HepG2 (cell line): ENCODE results near the gene GDF15. TPM values are rescaled to one million over a fixed set of nuclear protein-coding genes. Genes with fewer than 3 reads are reported as not detected.

Experiments
- FOXC1 ChIP-seq: sonication (generic); formaldehyde crosslinking; IDR thresholded peaks from 2 replicates; pipeline ENCODE4 v1.8.0; 2022; ENCODE audit warnings: mild to moderate bottlenecking, missing genetic modification reagents, borderline replicate concordance
- GABPB1 ChIP-seq: IDR thresholded peaks from 2 replicates; pipeline ENCODE4 v1.6.1; 2016; ENCODE audit warnings: mild to moderate bottlenecking, missing genetic modification reagents, moderate library complexity, missing compliant biosample characterization
- RBM39 ChIP-seq: fragments of 200-400 bp; formaldehyde crosslinking; IDR thresholded peaks from one replicate; pipeline ENCODE4 v1.6.1; 2018; ENCODE audit warnings: antibody characterized with exemption, mild to moderate bottlenecking, low read depth, low read length; ENCODE audit not compliant: poor library complexity, severe bottlenecking
- REL ChIP-seq: sonication (generic); formaldehyde crosslinking; conservative IDR thresholded peaks from 2 replicates; pipeline ENCODE4 v1.8.0; 2022; ENCODE audit warnings: mild to moderate bottlenecking, missing genetic modification reagents, moderate library complexity
- TARDBP ChIP-seq: sonication (generic); formaldehyde crosslinking; IDR thresholded peaks from 2 replicates; pipeline ENCODE4 v1.8.0; 2022; ENCODE audit warnings: mild to moderate bottlenecking, missing genetic modification reagents
- ZNF496 ChIP-seq: sonication (generic); formaldehyde crosslinking; IDR thresholded peaks from 2 replicates; pipeline ENCODE4 v1.8.1; 2023; ENCODE audit warnings: mild to moderate bottlenecking, moderate library complexity, missing genetic modification reagents; ENCODE audit not compliant: insufficient replicate concordance
- ZNF562 ChIP-seq: sonication (generic); formaldehyde crosslinking; IDR thresholded peaks from 2 replicates; pipeline ENCODE4 v1.8.0; 2022; ENCODE audit warnings: missing genetic modification reagents, borderline replicate concordance
- ZNF670 ChIP-seq: sonication (generic); formaldehyde crosslinking; IDR thresholded peaks from 2 replicates; pipeline ENCODE4 v1.8.0; 2022; ENCODE audit warnings: mild to moderate bottlenecking, missing genetic modification reagents, borderline replicate concordance
- polyA plus RNA-seq, 8 experiments: library from polyadenylated mRNA; depleted of rRNA in 3 of 8; stranded (reverse) in 7 of 8; unstranded in 1 of 8; fragments of >200 nt; fragmentation: Illumina TruSeq in 4 of 8; extraction: Trizol in 4 of 8; gene quantifications; 2 replicates each; pipeline versions ENCODE4 v1.2.1 to v1.2.3, GENCODE V29; 2011 to 2016; ENCODE audit warnings: low read depth in 4 of 8, missing spikeins in 1 of 8, mixed read lengths in 1 of 8; ENCODE audit not compliant: insufficient read depth in 1 of 8
- total RNA-seq, 5 experiments: library from RNA; depleted of rRNA; stranded (reverse); fragments of >200 nt; fragmentation: Illumina TruSeq; extraction: Trizol; gene quantifications; 2 replicates each; pipeline ENCODE4 v1.2.3, GENCODE V29; 2016; ENCODE audit warnings: low read depth in 1 of 5
- TF ChIP-seq, protein P1 (sequence below): sonication (generic); formaldehyde crosslinking; IDR thresholded peaks from 2 replicates; pipeline ENCODE4 v1.4.0; 2020; ENCODE audit warnings: missing genetic modification reagents, borderline replicate concordance
- TF ChIP-seq, protein P2 (sequence below): sonication (generic); formaldehyde crosslinking; IDR thresholded peaks from 2 replicates; pipeline ENCODE4 v1.5.0; 2020; ENCODE audit warnings: mild to moderate bottlenecking, missing genetic modification reagents
- TF ChIP-seq, protein P3 (sequence below): sonication (generic); formaldehyde crosslinking; IDR thresholded peaks from 2 replicates; pipeline ENCODE4 v1.5.0; 2020; ENCODE audit warnings: mild to moderate bottlenecking, missing genetic modification reagents, borderline replicate concordance
- TF ChIP-seq, protein P4 (sequence below): sonication (generic); formaldehyde crosslinking; IDR thresholded peaks from 2 replicates; pipeline ENCODE4 v1.5.0; 2020; ENCODE audit warnings: missing genetic modification reagents
- TF ChIP-seq, protein P5 (sequence below): sonication (generic); formaldehyde crosslinking; IDR thresholded peaks from 2 replicates; pipeline ENCODE4 v1.8.0; 2022; ENCODE audit warnings: mild to moderate bottlenecking, missing genetic modification reagents, moderate library complexity

The GDF15 gene
- total and polyA plus RNA-seq, 2 of the 13 experiments (the other 11 are each of a cell fraction or from before 2014, with no cell fraction given): 146 to 422 TPM

DNA sequence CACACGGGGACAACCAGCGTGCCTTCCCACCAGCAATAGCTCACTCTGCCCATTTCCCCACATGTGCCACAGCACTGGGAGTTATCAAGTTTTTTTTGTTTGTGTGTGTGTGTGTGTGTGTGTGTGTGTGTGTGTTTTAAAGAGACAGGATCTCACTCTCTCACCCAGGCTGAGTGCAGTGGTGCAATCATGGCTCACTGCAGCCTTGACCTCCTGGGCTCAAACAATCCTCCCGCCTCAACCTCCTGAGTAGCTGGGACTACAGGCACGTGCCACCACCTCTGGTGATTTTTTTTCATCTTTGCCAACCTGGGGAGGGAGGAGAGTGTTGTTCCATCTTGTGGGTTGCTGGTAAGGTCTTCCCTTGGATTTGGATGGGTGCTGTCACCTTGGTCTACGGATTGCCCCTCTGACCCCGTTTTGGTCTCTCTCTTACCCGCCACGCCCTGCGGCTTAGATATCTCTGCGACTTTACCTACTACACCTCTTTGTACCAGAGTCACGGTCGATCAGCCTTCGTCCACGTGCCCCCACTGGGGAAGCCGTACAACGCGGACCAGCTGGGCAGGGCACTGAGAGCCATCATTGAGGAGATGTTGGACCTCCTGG is 22.9 kb upstream of the GDF15 start (continued):
- TF ChIP-seq, protein P1, sequence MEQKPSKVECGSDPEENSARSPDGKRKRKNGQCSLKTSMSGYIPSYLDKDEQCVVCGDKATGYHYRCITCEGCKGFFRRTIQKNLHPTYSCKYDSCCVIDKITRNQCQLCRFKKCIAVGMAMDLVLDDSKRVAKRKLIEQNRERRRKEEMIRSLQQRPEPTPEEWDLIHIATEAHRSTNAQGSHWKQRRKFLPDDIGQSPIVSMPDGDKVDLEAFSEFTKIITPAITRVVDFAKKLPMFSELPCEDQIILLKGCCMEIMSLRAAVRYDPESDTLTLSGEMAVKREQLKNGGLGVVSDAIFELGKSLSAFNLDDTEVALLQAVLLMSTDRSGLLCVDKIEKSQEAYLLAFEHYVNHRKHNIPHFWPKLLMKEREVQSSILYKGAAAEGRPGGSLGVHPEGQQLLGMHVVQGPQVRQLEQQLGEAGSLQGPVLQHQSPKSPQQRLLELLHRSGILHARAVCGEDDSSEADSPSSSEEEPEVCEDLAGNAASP (CRISPR knock-in tag): peak; percentile 55; the same call in 1 of the 2 replicates
- TF ChIP-seq GABPB1: peak; percentile 39
- no peak for TF ChIP-seq ZNF496 (CRISPR knock-in tag)
- no peak for TF ChIP-seq ZNF562 (CRISPR knock-in tag)
- TF ChIP-seq ZNF670 (CRISPR knock-in tag): no peak
- peak; percentile 86 for TF ChIP-seq TARDBP (CRISPR knock-in tag)
- TF ChIP-seq, protein P2, sequence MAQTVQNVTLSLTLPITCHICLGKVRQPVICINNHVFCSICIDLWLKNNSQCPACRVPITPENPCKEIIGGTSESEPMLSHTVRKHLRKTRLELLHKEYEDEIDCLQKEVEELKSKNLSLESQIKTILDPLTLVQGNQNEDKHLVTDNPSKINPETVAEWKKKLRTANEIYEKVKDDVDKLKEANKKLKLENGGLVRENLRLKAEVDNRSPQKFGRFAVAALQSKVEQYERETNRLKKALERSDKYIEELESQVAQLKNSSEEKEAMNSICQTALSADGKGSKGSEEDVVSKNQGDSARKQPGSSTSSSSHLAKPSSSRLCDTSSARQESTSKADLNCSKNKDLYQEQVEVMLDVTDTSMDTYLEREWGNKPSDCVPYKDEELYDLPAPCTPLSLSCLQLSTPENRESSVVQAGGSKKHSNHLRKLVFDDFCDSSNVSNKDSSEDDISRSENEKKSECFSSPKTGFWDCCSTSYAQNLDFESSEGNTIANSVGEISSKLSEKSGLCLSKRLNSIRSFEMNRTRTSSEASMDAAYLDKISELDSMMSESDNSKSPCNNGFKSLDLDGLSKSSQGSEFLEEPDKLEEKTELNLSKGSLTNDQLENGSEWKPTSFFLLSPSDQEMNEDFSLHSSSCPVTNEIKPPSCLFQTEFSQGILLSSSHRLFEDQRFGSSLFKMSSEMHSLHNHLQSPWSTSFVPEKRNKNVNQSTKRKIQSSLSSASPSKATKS (CRISPR knock-in tag): no peak
- TF ChIP-seq RBM39: no peak
- TF ChIP-seq, protein P3, sequence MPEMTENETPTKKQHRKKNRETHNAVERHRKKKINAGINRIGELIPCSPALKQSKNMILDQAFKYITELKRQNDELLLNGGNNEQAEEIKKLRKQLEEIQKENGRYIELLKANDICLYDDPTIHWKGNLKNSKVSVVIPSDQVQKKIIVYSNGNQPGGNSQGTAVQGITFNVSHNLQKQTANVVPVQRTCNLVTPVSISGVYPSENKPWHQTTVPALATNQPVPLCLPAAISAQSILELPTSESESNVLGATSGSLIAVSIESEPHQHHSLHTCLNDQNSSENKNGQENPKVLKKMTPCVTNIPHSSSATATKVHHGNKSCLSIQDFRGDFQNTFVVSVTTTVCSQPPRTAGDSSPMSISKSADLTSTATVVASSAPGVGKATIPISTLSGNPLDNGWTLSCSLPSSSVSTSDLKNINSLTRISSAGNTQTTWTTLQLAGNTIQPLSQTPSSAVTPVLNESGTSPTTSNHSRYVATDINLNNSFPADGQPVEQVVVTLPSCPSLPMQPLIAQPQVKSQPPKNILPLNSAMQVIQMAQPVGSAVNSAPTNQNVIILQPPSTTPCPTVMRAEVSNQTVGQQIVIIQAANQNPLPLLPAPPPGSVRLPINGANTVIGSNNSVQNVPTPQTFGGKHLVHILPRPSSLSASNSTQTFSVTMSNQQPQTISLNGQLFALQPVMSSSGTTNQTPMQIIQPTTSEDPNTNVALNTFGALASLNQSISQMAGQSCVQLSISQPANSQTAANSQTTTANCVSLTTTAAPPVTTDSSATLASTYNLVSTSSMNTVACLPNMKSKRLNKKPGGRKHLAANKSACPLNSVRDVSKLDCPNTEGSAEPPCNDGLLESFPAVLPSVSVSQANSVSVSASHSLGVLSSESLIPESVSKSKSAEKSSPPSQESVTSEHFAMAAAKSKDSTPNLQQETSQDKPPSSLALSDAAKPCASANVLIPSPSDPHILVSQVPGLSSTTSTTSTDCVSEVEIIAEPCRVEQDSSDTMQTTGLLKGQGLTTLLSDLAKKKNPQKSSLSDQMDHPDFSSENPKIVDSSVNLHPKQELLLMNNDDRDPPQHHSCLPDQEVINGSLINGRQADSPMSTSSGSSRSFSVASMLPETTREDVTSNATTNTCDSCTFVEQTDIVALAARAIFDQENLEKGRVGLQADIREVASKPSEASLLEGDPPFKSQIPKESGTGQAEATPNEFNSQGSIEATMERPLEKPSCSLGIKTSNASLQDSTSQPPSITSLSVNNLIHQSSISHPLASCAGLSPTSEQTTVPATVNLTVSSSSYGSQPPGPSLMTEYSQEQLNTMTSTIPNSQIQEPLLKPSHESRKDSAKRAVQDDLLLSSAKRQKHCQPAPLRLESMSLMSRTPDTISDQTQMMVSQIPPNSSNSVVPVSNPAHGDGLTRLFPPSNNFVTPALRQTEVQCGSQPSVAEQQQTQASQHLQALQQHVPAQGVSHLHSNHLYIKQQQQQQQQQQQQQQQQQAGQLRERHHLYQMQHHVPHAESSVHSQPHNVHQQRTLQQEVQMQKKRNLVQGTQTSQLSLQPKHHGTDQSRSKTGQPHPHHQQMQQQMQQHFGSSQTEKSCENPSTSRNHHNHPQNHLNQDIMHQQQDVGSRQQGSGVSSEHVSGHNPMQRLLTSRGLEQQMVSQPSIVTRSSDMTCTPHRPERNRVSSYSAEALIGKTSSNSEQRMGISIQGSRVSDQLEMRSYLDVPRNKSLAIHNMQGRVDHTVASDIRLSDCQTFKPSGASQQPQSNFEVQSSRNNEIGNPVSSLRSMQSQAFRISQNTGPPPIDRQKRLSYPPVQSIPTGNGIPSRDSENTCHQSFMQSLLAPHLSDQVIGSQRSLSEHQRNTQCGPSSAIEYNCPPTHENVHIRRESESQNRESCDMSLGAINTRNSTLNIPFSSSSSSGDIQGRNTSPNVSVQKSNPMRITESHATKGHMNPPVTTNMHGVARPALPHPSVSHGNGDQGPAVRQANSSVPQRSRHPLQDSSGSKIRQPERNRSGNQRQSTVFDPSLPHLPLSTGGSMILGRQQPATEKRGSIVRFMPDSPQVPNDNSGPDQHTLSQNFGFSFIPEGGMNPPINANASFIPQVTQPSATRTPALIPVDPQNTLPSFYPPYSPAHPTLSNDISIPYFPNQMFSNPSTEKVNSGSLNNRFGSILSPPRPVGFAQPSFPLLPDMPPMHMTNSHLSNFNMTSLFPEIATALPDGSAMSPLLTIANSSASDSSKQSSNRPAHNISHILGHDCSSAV: no peak
- TF ChIP-seq, protein P4, sequence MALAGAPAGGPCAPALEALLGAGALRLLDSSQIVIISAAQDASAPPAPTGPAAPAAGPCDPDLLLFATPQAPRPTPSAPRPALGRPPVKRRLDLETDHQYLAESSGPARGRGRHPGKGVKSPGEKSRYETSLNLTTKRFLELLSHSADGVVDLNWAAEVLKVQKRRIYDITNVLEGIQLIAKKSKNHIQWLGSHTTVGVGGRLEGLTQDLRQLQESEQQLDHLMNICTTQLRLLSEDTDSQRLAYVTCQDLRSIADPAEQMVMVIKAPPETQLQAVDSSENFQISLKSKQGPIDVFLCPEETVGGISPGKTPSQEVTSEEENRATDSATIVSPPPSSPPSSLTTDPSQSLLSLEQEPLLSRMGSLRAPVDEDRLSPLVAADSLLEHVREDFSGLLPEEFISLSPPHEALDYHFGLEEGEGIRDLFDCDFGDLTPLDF: no peak
- 0 out of 2 replicates have a peak, but pooled peaks have one; percentile 38 for TF ChIP-seq FOXC1 (CRISPR knock-in tag)
- TF ChIP-seq, protein P5, sequence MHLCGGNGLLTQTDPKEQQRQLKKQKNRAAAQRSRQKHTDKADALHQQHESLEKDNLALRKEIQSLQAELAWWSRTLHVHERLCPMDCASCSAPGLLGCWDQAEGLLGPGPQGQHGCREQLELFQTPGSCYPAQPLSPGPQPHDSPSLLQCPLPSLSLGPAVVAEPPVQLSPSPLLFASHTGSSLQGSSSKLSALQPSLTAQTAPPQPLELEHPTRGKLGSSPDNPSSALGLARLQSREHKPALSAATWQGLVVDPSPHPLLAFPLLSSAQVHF (CRISPR knock-in tag): no peak
- no peak for TF ChIP-seq REL (CRISPR knock-in tag)
